Fibroblast of pulmonary artery (primary cell): ENCODE measurements around the gene HOXD11.

Experiments
- DNase-seq: peaks from one replicate; pipeline ENCODE4 v3.0.0-alpha.2; 2010; ENCODE audit warnings: low read depth
- H3K4me3 ChIP-seq: replicated peaks from 2 replicates; pipeline ENCODE4 v1.5.1; 2011; ENCODE audit warnings: low read depth, mild to moderate bottlenecking, control low read depth, low read length, moderate library complexity
- TF ChIP-seq, protein P1 (sequence below): IDR thresholded peaks from 2 replicates; pipeline ENCODE4 v1.5.1; 2011; ENCODE audit warnings: mild to moderate bottlenecking, control low read depth, low read length, inconsistent platforms; ENCODE audit errors: missing control alignments

Gene HOXD11

GRCh38 chr2:176120364-176121189, 13.5 kb downstream of the HOXD11 start:
- TF ChIP-seq, protein P1, sequence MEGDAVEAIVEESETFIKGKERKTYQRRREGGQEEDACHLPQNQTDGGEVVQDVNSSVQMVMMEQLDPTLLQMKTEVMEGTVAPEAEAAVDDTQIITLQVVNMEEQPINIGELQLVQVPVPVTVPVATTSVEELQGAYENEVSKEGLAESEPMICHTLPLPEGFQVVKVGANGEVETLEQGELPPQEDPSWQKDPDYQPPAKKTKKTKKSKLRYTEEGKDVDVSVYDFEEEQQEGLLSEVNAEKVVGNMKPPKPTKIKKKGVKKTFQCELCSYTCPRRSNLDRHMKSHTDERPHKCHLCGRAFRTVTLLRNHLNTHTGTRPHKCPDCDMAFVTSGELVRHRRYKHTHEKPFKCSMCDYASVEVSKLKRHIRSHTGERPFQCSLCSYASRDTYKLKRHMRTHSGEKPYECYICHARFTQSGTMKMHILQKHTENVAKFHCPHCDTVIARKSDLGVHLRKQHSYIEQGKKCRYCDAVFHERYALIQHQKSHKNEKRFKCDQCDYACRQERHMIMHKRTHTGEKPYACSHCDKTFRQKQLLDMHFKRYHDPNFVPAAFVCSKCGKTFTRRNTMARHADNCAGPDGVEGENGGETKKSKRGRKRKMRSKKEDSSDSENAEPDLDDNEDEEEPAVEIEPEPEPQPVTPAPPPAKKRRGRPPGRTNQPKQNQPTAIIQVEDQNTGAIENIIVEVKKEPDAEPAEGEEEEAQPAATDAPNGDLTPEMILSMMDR, result no peak
- no peak overlapping the region for H3K4me3 ChIP-seq
- no peak for DNase-seq

GRCh38 chr2:176121190-176122051, 14.3 kb downstream of the HOXD11 start:
- no peak for DNase-seq
- TF ChIP-seq, protein P1, result no peak
- no peak overlapping the region for H3K4me3 ChIP-seq

DNA sequence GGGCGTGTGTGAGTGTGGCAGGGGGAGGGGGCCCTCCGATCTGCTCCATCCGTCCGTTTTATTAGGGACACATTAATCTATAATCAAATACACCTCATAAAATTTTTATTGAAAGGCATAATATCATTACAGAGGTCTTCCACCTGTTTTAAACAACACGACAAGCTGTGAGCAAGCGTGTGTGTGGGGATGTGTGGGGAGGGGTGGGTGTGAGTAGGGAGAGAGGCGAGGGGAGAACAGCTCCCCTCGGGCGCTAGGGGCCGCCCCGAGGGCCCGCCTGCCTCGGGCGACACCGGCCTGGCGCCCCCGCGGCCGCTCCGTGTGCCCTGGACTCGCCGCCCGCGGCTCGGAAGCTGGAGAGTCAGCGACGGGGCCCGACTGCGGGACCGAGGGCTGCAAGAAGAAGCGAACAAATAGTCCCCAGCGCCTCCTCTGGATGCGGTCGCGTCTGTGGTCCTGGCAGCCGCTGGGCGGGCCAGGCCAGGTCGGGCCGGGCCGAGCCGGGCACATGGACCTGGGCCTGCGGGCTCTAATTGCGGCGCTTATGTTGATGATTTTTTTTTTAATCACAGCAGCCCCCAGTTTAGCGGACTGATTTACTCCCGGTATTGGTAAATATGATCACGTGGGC, 15.1 kb downstream of the HOXD11 start:
- no peak overlapping the region for H3K4me3 ChIP-seq
- TF ChIP-seq, protein P1, result no peak
- DNase-seq, result no peak

DNA sequence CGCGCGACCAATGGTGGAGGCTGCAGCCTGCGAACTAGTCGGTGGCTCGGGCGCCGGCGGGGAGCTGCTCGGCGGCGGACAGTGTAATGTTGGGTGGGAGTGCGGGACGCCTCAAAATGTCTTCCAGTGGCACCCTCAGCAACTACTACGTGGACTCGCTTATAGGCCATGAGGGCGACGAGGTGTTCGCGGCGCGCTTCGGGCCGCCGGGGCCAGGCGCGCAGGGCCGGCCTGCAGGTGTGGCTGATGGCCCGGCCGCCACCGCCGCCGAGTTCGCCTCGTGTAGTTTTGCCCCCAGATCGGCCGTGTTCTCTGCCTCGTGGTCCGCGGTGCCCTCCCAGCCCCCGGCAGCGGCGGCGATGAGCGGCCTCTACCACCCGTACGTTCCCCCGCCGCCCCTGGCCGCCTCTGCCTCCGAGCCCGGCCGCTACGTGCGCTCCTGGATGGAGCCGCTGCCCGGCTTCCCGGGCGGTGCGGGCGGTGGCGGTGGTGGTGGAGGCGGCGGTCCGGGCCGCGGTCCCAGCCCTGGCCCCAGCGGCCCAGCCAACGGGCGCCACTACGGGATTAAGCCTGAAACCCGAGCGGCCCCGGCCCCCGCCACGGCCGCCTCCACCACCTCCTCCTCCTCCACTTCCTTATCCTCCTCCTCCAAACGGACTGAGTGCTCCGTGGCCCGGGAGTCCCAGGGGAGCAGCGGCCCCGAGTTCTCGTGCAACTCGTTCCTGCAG, 15.8 kb downstream of the HOXD11 start, which contains the start of gene HOXD9:
Gene HOXD9, plus strand, starts transcription at position 37 of the 728 bp plus-strand sequence. Its CDS starts 50 bp downstream, at position 87.
- H3K4me3 ChIP-seq, result no peak within 1 kb of the TSS
- DNase-seq, result no peak
- TF ChIP-seq, protein P1, result no peak

- H3K4me3 ChIP-seq, result no peak overlapping the region
These were observed 16.5 kb downstream of the HOXD11 start for GRCh38 chr2:176123411-176124109.

More at GRCh38 chr2:176123411-176124109, 16.5 kb downstream of the HOXD11 start:
- no peak for DNase-seq
- TF ChIP-seq, protein P1, result no peak
